Activated CD8-positive, alpha-beta memory T cell treated with anti-CD3 and anti-CD28 coated beads for 1 hour (primary cell): Measurements from ENCODE around the gene RAB17.
A peak's percentile ranks its signal among the peaks of the same experiment; 100 is the strongest.
"Not testable (repeated sequence)": the region's sequence is repeated elsewhere in the genome, so short reads cannot be mapped to it uniquely, and the experiment has no call there.

Experiments used
- DNase-seq, 2 donors: peaks; one replicate each; pipeline ENCODE4 v3.0.0-alpha.2; 2020; ENCODE audit warnings: low read depth in 1 of 2; ENCODE audit errors: extremely low read depth in 1 of 2

The RAB17 gene

GRCh38 chr2:237625216-237625705, 34.7 kb upstream of the RAB17 start:
- no peak for DNase-seq

- DNase-seq = no peak
These were observed 34.0 kb upstream of the RAB17 start for GRCh38 chr2:237624565-237624964.

DNA sequence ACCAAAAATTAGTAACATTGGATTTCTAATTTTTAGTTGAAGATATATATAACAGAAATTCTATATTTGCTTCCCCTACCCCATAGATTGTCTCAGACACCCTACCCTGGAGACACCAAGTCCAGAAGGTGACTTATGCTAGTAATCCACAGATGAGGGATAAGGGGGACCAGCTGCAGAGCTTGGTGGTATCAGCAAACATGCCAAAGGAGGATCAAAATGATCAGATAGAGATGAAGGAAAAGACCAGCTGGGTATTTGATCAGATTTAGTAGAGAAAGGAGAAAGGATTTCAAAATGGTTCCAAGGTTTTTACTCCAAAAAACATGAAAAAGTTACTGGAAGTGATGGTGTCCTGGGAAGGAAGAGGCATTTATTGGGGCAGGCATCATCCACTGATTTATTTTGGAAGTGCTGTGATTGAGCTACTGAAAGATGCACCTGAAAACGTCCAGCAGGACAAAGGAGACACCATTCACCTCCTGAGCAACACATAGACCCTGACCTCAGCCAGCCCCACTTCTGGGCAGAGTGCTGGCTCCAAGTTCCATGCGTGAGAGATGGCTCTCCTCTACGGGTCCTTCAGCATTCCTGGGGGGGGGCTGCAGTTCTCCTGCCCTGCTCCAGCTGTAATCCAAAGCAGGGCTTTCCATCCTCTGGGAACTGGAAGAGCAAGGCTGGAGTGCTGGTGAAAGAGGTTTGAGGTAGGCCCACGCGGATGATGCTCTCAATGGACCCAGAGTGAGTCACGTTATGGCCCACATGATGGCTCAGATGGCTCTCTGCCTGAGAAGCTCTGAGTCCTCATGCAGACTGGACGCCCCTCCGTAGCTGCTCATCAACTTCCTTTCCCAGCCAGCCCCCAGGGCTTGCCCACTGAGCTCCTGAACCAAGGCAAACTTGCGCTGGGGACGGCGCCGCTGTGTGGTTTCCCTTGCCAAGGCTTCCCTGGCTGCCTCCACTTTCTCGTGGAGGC, 33.2 kb upstream of the RAB17 start:
- DNase-seq = no peak

DNA sequence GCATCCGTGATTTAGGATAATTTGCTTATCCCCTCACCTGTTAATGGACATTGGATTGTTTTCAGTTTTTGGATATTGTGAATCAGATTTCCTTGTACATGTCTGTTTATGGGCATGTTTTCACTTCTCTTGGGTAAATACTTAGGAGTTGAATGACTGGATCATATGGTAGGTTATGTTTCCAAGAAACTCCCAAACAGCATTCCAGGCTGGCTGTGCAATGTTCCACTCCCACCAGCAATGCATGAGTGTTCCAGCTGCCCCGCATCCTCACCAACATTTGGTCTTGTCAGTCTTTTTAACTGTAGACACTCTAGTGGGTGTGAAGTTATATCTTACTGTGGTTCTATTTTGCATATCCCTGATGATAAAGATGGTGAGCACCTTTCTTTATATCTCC, 27.9 kb upstream of the RAB17 start:
- no peak for DNase-seq

DNA sequence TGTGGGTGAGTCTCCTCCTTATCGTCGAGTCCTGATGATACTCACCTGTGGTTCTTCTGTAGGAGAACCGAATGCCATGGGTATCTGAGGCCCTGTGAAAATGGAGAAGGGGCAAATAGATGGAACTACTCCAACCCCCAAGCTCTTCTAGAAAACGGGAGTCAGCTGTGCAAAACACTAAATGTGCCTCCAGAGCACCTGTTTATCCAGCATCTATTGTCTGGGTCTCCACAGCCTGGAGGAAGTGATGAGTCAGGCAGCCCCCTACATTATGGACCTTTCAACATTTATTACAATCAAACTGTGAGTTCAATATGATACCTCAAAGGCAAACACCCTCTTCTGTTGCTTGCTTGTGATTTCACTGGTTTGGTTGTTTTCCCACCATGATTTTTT, 27.1 kb upstream of the RAB17 start:
- no peak for DNase-seq

DNA sequence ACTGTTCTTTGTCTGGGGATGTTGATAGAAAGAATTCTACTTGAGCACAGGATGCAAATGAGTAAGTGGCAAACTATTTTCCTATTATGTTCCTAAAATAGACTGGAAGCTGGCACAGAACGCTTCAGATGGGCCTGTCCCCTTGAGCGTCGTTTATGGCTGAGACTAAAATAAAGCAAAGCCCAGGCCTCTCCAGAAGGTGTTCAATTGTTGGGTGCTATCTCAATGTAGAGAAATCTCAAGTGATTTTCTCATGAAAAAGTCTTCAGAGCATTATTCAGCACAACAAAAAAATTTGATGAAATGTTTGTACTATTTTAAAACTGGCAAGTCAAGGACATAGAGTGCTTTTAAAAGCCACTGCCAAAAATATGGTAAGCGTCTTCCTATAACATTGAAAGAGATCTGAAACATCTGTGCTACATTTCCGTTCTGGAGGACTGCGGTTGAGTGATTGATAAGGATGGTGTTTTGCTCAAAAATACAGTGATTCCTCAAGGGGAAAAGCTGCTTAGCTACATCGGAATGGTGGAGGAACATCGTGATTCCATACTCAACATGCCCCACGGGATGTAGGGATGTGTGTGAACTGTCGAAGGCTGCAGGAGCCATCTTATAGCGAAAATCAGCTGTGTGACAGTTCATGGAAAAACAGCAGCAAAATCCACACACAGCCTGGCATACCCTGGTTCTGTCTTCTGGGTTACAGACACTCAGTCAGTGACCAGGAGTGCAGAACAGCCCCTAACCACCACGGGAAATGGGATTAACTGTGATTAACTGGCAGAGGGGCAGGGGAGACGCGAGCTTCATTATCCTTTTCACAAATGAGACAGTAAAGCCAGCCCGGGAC, 26.4 kb upstream of the RAB17 start:
- DNase-seq = no peak

DNA sequence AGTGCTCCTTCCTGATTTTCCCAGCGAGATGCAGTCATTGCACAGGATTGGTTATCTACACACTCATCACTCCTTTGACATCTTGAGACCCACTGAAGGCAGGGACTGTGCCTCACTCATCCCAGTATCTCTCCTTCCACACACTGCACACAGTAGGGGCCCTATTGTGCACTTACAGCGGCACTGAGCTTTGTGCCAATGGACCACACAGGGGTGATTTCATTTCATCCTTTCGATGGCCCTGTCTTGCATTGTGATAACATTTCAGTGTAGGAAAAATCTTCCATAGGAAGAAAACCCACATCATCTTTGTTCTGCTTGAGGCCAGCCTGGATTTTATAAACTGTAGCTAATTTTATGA, 25.8 kb upstream of the RAB17 start:
- no peak for DNase-seq

GRCh38 chr2:237615631-237616249, 25.2 kb upstream of the RAB17 start:
- no peak for DNase-seq

- DNase-seq = no peak
These were observed 23.7 kb upstream of the RAB17 start for GRCh38 chr2:237614151-237614720.

DNA sequence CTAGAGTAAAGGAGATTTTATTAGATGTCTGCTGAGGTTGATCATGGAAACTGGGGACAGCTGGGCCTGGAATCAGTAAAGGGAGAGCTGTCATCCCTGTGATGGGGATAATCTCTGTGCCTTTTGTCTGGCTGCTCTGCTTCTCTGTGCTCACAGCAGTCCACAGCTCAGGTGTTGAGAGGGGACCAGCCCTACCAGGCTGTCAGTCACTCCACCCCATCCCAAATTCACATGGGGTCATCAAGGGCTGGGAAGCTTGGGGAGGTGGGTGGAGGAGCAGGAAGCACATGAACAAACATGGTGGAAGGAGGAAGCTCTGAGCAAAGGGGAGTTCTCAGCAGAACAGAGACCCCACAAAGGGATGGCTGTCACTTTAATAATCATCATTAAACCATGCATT, 23.1 kb upstream of the RAB17 start:
- no peak for DNase-seq

GRCh38 chr2:237612527-237613357, 22.2 kb upstream of the RAB17 start:
- no peak for DNase-seq

- DNase-seq = not testable (repeated sequence)
These were observed 16.0 kb upstream of the RAB17 start for GRCh38 chr2:237606522-237606921.

DNA sequence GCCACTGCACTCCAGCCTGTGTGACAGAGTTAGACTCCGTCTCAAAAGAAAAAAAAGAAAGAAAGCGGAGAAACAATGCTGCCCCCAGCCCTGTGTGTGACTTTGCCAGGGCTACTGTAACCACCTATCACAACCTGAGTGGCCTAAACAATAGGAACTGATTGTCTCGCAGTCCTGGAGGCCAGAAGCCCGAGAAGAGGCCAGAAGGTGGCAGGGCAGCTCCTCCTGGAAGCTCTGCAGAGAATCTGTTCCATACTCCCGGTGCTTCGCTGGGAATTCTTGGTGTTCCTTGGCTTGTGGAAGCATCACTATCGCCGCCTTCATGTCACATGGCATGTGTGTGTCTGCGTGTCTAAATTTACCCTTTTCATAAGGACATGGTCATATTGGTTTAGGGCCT, 14.4 kb upstream of the RAB17 start:
- no peak for DNase-seq

DNA sequence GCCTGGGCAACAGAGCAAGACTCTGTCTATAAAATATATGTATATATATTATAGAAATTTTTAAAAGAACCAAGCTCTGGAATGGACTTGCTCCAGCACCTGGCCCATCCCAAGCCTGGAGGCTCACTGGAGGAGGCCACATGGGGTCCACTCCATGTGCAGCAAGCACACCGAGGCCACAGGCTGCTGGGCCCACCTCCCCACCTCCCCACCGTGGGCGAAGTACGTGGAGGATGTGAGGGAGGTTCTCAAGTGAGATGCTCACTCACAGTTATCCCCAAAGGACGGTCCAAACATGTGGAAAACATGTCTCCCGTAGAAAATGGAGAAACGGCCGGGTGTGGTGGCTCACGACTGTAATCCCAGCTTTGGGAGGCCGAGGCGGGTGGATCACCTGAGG, 13.9 kb upstream of the RAB17 start:
- no peak for DNase-seq

GRCh38 chr2:237603718-237604362, 13.3 kb upstream of the RAB17 start:
- DNase-seq = peak in 1 of 2 donors; percentile 20

DNA sequence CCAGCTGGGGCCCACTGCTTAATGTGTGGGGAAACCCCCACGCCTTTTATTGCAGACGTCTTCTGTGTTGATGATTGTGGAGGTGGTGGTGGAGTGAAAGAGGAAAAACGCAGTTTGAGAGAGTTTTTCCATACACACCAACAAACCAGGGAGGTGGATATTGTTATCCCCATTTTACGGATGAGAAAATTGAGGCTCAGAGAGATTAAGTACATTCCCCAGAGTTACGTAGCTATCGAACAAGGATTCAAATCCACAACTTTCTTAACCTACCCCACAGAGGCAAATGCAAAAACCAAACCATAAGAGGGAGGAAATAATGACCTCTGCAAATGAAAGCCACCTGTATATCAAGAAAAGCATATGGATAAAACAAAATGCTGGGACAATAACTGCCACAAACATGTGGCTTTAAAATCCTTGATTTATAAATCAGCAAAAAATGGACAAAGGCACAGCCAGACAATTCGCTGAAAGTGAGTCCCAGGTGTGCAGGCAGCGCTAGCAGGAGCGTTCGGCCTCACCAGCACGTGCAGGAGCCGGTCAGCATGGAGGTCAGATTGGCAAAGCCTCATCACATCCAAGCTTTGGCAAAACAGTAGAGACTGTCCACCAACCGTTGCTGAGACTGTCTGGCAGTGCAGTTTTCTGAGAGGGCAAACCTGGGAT, 12.6 kb upstream of the RAB17 start:
- DNase-seq = no peak

DNA sequence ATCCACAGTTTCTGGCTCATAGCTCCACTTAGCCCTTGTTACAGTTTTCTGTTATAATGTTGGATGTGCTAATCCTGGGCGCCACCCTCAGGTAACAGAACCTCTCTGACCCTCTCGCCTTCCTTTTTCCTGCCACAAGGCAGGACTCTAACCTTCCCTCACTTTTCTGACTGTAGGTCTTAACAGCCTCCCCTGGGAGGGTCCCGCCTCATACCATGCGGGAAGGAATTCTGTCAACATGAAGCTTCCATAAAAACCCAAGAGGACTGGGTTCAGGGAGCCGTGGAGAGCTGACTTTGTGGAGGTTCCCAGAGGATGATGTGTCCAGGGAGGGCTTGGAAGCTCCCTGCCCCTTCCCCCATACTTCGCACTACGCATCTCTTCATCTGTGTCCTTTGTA, 11.9 kb upstream of the RAB17 start:
- no peak for DNase-seq

GRCh38 chr2:237601453-237602116, 11.1 kb upstream of the RAB17 start:
- DNase-seq = no peak
